GM21367 (cell line): ENCODE results near the gene PRCD.

Experiments
- ATAC-seq: cut with Tn5 transposase; IDR thresholded peaks from one replicate; pipeline ENCODE4 v1.9.1; 2021; ENCODE audit not compliant: unreplicated experiment

Gene PRCD

GRCh38 chr17:76539631-76540271 is at the start of gene PRCD:
Gene PRCD (plus strand): TSS chr17:76540044. CDS start chr17:76540142, 98 bp downstream.
- ATAC-seq: no peak

- ATAC-seq: no peak
Measured at GRCh38 chr17:76490112-76490710, 49.6 kb upstream of the PRCD start.

GRCh38 chr17:76491271-76492122 is 48.3 kb upstream of the PRCD start:
- ATAC-seq: peak; percentile 10

- peak; percentile 35 for ATAC-seq
Measured at GRCh38 chr17:76492123-76492988, 47.5 kb upstream of the PRCD start.

- ATAC-seq: peak; percentile 29
Measured at GRCh38 chr17:76492989-76493501, 46.8 kb upstream of the PRCD start.

- ATAC-seq: no peak
Measured at GRCh38 chr17:76493505-76494167, 46.2 kb upstream of the PRCD start.

- no peak for ATAC-seq
Measured at GRCh38 chr17:76495663-76496400, 44.0 kb upstream of the PRCD start.

- no peak for ATAC-seq
Measured at GRCh38 chr17:76496464-76496863, 43.4 kb upstream of the PRCD start.

- ATAC-seq: no peak
Measured at GRCh38 chr17:76497699-76497978, 42.2 kb upstream of the PRCD start.

- no peak for ATAC-seq
Measured at GRCh38 chr17:76497979-76498875, 41.6 kb upstream of the PRCD start.

- ATAC-seq: no peak
Measured at GRCh38 chr17:76498876-76499251, 41.0 kb upstream of the PRCD start.

- no peak for ATAC-seq
Measured at GRCh38 chr17:76499267-76499667, 40.6 kb upstream of the PRCD start.

- ATAC-seq: no peak
Measured at GRCh38 chr17:76500074-76500746, 39.6 kb upstream of the PRCD start.

GRCh38 chr17:76500747-76501017 is 39.2 kb upstream of the PRCD start:
- no peak for ATAC-seq

- peak; percentile 47 for ATAC-seq
Measured at GRCh38 chr17:76501018-76501826, 38.6 kb upstream of the PRCD start, which contains the start of gene RHBDF2. Gene RHBDF2 (minus strand): TSS chr17:76501423. CDS start chr17:76481524, 19,899 bp downstream.

- ATAC-seq: no peak
Measured at GRCh38 chr17:76501827-76502307, 38.0 kb upstream of the PRCD start.
